ENCODE measurements around the gene SLC2A3.
"Not testable (repeated sequence)": the region's sequence is repeated elsewhere in the genome, so short reads cannot be mapped to it uniquely, and the experiment has no call there.

The SLC2A3 gene

GRCh38 chr12:7934091-7934888 lies 1.7 kb downstream of the SLC2A3 start:
- no peak for DNase-seq (ENCODE audit: extremely low read depth, insufficient read length)
- H3K27me3 ChIP-seq (replicated peaks; ENCODE audit: control insufficient read depth, insufficient read depth, low read length), result no peaks in the 10 kb centered on the region
- peak overlapping the region; percentile 85 for H3K4me3 ChIP-seq (replicated peaks; ENCODE audit: low read depth, low read length)
- H3K36me3 ChIP-seq (ENCODE audit: control insufficient read depth, insufficient read depth, low read length), result peaks cover 2% of the 10 kb centered on the region
- TF ChIP-seq CTCF (IDR thresholded peaks at IDR 0.05; ENCODE audit: insufficient read depth, low read length, poor library complexity, severe bottlenecking), result no peak

- Histone ChIP-seq H3K36me3 (ENCODE audit: control insufficient read depth, insufficient read depth, low read length) (peaks cover 4% of the 10 kb centered on the region), H3K27me3 (replicated peaks; ENCODE audit: control insufficient read depth, insufficient read depth, low read length) (no peaks in the 10 kb centered on the region), H3K4me3 (replicated peaks; ENCODE audit: low read depth, low read length) (peak overlapping the region; percentile 85)
- DNase-seq (ENCODE audit: extremely low read depth, insufficient read length), result peak; percentile 65
- TF ChIP-seq CTCF (IDR thresholded peaks at IDR 0.05; ENCODE audit: insufficient read depth, low read length, poor library complexity, severe bottlenecking), result peak; percentile 60
These were observed 2.7 kb downstream of the SLC2A3 start for GRCh38 chr12:7933255-7933726.

GRCh38 chr12:7932599-7933240 lies 3.3 kb downstream of the SLC2A3 start:
- not testable (repeated sequence) for H3K27me3 ChIP-seq (replicated peaks; ENCODE audit: control insufficient read depth, insufficient read depth, low read length); H3K4me3 ChIP-seq (replicated peaks; ENCODE audit: low read depth, low read length); H3K36me3 ChIP-seq (ENCODE audit: control insufficient read depth, insufficient read depth, low read length)

GRCh38 chr12:7929083-7929792 lies 6.7 kb downstream of the SLC2A3 start:
- Histone ChIP-seq H3K27me3 (replicated peaks; ENCODE audit: control insufficient read depth, insufficient read depth, low read length) (no peaks in the 10 kb centered on the region), H3K36me3 (ENCODE audit: control insufficient read depth, insufficient read depth, low read length) (peaks cover 7% of the 10 kb centered on the region), H3K4me3 (replicated peaks; ENCODE audit: low read depth, low read length) (no peak overlapping the region)
- no peak for TF ChIP-seq CTCF (IDR thresholded peaks at IDR 0.05; ENCODE audit: insufficient read depth, low read length, poor library complexity, severe bottlenecking)
- DNase-seq (ENCODE audit: extremely low read depth, insufficient read length), result no peak

More at GRCh38 chr12:7932599-7933240, 3.3 kb downstream of the SLC2A3 start:
- DNase-seq (ENCODE audit: extremely low read depth, insufficient read length), result not testable (repeated sequence)

- H3K4me3 ChIP-seq (replicated peaks; ENCODE audit: low read depth, low read length), result no peak overlapping the region
- no peak for TF ChIP-seq CTCF (IDR thresholded peaks at IDR 0.05; ENCODE audit: insufficient read depth, low read length, poor library complexity, severe bottlenecking)
- H3K27me3 ChIP-seq (replicated peaks; ENCODE audit: control insufficient read depth, insufficient read depth, low read length), result no peaks in the 10 kb centered on the region
- H3K36me3 ChIP-seq (ENCODE audit: control insufficient read depth, insufficient read depth, low read length), result peaks cover 9% of the 10 kb centered on the region
- DNase-seq (ENCODE audit: extremely low read depth, insufficient read length), result no peak
These were observed 8.5 kb downstream of the SLC2A3 start for GRCh38 chr12:7927470-7927869.

- not testable (repeated sequence) for H3K4me3 ChIP-seq (replicated peaks; ENCODE audit: low read depth, low read length); H3K27me3 ChIP-seq (replicated peaks; ENCODE audit: control insufficient read depth, insufficient read depth, low read length); DNase-seq (ENCODE audit: extremely low read depth, insufficient read length)
- peaks cover 11% of the 10 kb centered on the region for H3K36me3 ChIP-seq (ENCODE audit: control insufficient read depth, insufficient read depth, low read length)
These were observed 9.8 kb downstream of the SLC2A3 start for GRCh38 chr12:7926068-7926666.
